Measurements from ENCODE around the gene TMEM163.

Gene TMEM163

GRCh38 chr2:134590679-134591078 lies 128.1 kb downstream of the TMEM163 start:
- TF ChIP-seq, protein P1, sequence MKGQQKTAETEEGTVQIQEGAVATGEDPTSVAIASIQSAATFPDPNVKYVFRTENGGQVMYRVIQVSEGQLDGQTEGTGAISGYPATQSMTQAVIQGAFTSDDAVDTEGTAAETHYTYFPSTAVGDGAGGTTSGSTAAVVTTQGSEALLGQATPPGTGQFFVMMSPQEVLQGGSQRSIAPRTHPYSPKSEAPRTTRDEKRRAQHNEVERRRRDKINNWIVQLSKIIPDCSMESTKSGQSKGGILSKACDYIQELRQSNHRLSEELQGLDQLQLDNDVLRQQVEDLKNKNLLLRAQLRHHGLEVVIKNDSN (IDR thresholded peaks at IDR 0.05): no peak
- no peak for TF ChIP-seq NFIC (IDR thresholded peaks at IDR 0.05)
- no peak for TF ChIP-seq CREB1 (IDR thresholded peaks at IDR 0.05; ENCODE audit: low read depth)
- TF ChIP-seq TAF1 (IDR thresholded peaks at IDR 0.05; ENCODE audit: low read depth): no peak
- no peak for TF ChIP-seq EGR1 (IDR thresholded peaks at IDR 0.05)
- no peak for TF ChIP-seq RAD21 (IDR thresholded peaks at IDR 0.05; ENCODE audit: low read depth)
- TF ChIP-seq CEBPB (IDR thresholded peaks at IDR 0.05): no peak

DNA sequence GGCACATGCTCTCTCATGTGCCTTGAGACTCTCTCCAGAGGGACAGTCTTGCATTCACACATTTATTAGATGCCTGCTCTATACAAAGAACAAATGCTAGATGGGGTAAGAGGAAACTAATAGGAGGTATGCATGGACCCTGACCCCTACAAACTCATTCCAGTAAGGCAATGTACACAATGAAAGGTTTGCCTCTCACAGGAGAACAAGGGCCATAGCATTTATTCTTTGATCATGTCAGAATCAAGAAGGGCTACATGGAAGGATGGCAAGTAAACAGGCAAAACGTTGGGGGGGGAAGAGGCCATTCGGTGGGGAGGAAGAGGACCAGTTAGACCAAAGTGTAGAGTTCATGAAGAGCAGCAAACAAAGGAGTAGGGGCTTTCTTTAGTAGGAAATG lies 130.2 kb downstream of the TMEM163 start:
- TF ChIP-seq ZBTB7A (IDR thresholded peaks at IDR 0.05; ENCODE audit: low read depth) (no peak), CEBPB (IDR thresholded peaks at IDR 0.05) (no peak), RAD21 (IDR thresholded peaks at IDR 0.05; ENCODE audit: low read depth) (no peak), TAF1 (IDR thresholded peaks at IDR 0.05; ENCODE audit: low read depth) (no peak), EP300 (IDR thresholded peaks at IDR 0.05; ENCODE audit: borderline replicate concordance) (no peak), TCF12 (IDR thresholded peaks at IDR 0.05; ENCODE audit: low read depth) (no peak), EGR1 (IDR thresholded peaks at IDR 0.05) (no peak), YY1 (IDR thresholded peaks at IDR 0.05; ENCODE audit: low read depth) (no peak), TEAD4 (IDR thresholded peaks at IDR 0.05) (no peak), REST (IDR thresholded peaks at IDR 0.05; ENCODE audit: low read depth) (no peak), CREB1 (IDR thresholded peaks at IDR 0.05; ENCODE audit: low read depth) (no peak), NFIC (IDR thresholded peaks at IDR 0.05) (no peak), FOXM1 (IDR thresholded peaks at IDR 0.05; ENCODE audit: borderline replicate concordance, low read depth) (no peak)
- TF ChIP-seq, protein P1 (IDR thresholded peaks at IDR 0.05): no peak
- TF ChIP-seq, protein P2, sequence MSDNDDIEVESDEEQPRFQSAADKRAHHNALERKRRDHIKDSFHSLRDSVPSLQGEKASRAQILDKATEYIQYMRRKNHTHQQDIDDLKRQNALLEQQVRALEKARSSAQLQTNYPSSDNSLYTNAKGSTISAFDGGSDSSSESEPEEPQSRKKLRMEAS (IDR thresholded peaks at IDR 0.05): no peak

- no peak for TF ChIP-seq YY1 (IDR thresholded peaks at IDR 0.05; ENCODE audit: low read depth)
- TF ChIP-seq, protein P1 (IDR thresholded peaks at IDR 0.05): no peak
- no peak for TF ChIP-seq EP300 (IDR thresholded peaks at IDR 0.05; ENCODE audit: borderline replicate concordance)
- no peak for TF ChIP-seq RAD21 (IDR thresholded peaks at IDR 0.05; ENCODE audit: low read depth)
- TF ChIP-seq CEBPB (IDR thresholded peaks at IDR 0.05): no peak
- no peak for TF ChIP-seq FOXM1 (IDR thresholded peaks at IDR 0.05; ENCODE audit: borderline replicate concordance, low read depth)
- TF ChIP-seq, protein P2 (IDR thresholded peaks at IDR 0.05): no peak
- no peak for TF ChIP-seq CREB1 (IDR thresholded peaks at IDR 0.05; ENCODE audit: low read depth)
- TF ChIP-seq TAF1 (IDR thresholded peaks at IDR 0.05; ENCODE audit: low read depth): no peak
Measured at GRCh38 chr2:134586326-134586965, 132.4 kb downstream of the TMEM163 start.

DNA sequence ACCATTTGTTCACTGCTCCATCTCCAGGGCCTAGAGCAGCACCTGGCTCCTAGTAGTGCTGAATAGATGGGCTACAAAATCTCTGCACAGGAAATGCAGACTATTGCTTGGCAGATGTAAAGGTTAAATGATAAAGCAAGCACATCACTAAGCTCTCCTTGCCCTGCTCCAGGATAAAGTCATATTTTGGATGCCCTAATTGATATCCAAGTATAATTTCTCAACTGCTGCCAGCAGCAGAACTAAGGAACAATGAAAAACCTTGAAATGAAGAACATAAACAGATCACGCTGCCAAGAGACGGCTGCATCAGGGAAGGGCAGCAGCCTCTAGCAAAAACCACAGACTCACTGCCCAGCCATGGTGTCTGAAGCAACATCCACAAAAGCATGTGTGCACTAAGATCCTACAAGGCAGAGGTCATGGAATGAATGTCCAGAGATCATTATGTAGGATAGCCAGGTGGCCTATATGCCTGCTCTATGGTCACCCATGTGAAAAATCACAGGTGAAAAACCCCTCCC lies 134.7 kb downstream of the TMEM163 start:
- TF ChIP-seq, protein P2 (IDR thresholded peaks at IDR 0.05): no peak
- TF ChIP-seq, protein P1 (IDR thresholded peaks at IDR 0.05): no peak
- no peak for TF ChIP-seq TAF1 (IDR thresholded peaks at IDR 0.05; ENCODE audit: low read depth)
- no peak for TF ChIP-seq TEAD4 (IDR thresholded peaks at IDR 0.05)

DNA sequence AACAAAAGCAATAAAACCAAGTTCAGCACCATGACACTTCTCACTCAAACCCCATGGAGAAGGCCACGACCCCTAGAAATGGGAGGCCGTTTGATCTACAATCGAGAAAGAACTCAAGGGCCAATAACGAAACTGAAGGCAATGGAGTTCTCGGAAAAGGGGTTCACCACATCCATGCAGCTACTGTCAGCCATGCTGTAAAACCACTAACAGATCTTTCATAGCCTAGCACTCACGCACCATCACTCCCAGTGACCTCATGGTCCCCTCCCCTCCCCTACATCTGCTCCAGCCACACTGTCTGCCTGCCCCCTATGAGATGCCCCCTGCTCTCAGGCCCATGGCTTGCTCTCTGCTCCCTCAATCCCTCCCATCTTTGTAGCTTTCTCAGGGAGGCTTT lies 135.3 kb downstream of the TMEM163 start:
- TF ChIP-seq TAF1 (IDR thresholded peaks at IDR 0.05; ENCODE audit: low read depth) (no peak), EP300 (IDR thresholded peaks at IDR 0.05; ENCODE audit: borderline replicate concordance) (no peak), CREB1 (IDR thresholded peaks at IDR 0.05; ENCODE audit: low read depth) (no peak)

DNA sequence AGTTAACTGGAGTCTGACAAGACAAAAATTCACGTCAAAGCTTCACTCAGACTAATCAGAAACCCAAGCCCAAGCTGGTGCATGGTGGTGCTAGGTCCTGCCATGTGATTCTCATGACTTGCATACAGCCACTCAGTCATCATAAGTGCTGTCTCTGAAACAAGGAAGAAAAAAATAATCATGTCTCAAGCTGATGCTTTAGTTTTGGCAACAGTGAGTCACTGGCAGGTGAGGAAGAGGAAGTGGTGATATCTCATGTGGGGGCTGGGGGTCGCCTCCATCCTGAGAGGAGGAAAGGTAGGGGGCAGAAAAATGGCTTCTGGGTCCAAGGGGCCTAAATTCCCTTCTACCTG lies 136.3 kb downstream of the TMEM163 start:
- no peak for TF ChIP-seq ZBTB7A (IDR thresholded peaks at IDR 0.05; ENCODE audit: low read depth)
- TF ChIP-seq, protein P2 (IDR thresholded peaks at IDR 0.05): no peak
- TF ChIP-seq, protein P1 (IDR thresholded peaks at IDR 0.05): no peak
- no peak for TF ChIP-seq FOXM1 (IDR thresholded peaks at IDR 0.05; ENCODE audit: borderline replicate concordance, low read depth)
- TF ChIP-seq CEBPB (IDR thresholded peaks at IDR 0.05): no peak
- TF ChIP-seq CREB1 (IDR thresholded peaks at IDR 0.05; ENCODE audit: low read depth): no peak
- no peak for TF ChIP-seq TEAD4 (IDR thresholded peaks at IDR 0.05)
- no peak for TF ChIP-seq RAD21 (IDR thresholded peaks at IDR 0.05; ENCODE audit: low read depth)
- no peak for TF ChIP-seq EP300 (IDR thresholded peaks at IDR 0.05; ENCODE audit: borderline replicate concordance)
- TF ChIP-seq TAF1 (IDR thresholded peaks at IDR 0.05; ENCODE audit: low read depth): no peak
- no peak for TF ChIP-seq YY1 (IDR thresholded peaks at IDR 0.05; ENCODE audit: low read depth)
- no peak for TF ChIP-seq REST (IDR thresholded peaks at IDR 0.05; ENCODE audit: low read depth)
- no peak for TF ChIP-seq EGR1 (IDR thresholded peaks at IDR 0.05)
- TF ChIP-seq TCF12 (IDR thresholded peaks at IDR 0.05; ENCODE audit: low read depth): no peak
- TF ChIP-seq NFIC (IDR thresholded peaks at IDR 0.05): no peak
